ENCODE results near the gene SLC25A45. TPM values are rescaled to one million over a fixed set of nuclear protein-coding genes. Genes with fewer than 3 reads are reported as not detected.

SLC25A45 gene
- total RNA-seq, 1 experiment from 2014 or later: 1.1 TPM

DNA sequence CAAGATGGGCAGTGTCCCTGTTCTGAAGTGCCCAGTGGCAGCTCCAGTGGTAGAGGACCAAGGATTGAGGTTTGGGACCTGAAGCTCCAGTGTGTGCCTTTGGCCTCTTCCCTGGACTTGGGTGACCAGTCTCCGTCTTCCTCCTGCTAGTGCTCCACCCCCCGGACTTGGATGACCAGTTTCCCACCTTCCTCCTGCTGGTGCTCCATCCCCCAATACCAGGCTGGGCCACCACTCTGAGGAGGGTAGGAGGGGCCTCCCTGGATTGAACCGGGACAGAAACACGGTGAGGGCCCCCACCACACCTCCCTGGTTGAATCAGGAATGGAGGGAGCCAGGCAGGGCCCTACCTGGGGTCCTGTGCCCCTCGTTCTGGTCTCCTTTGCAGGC lies 29.2 kb upstream of the SLC25A45 start:
- H3K27me3 Mint-ChIP-seq (ENCODE audit: low read depth): peaks cover 4% of the 10 kb centered on the region

More for the DNA sequence above, 29.2 kb upstream of the SLC25A45 start:
- H3K14ac ChIP-seq (ENCODE audit: insufficient read depth, low read length): no peak overlapping the region
- H3K79me2 ChIP-seq (ENCODE audit: insufficient read depth, low read length): no peaks in the 10 kb centered on the region
- no peak overlapping the region for H2AK5ac ChIP-seq (ENCODE audit: insufficient read length, low read length)
- H4K8ac ChIP-seq (replicated peaks; ENCODE audit: insufficient read length, low read depth, low read length): no peak overlapping the region
- Mint-ChIP-seq H3K4me1 (peaks cover 11% of the 10 kb centered on the region in 2 experiments), H3K36me3 (ENCODE audit: insufficient read depth in 1 of 3, low read depth in 3 of 3) (peaks cover 3 to 30% (median 4%) of the 10 kb centered on the region in 3 experiments; a peak in 5 of 7 replicates), H3K4me3 (no peak overlapping the region), H3K27ac (no peak overlapping the region; a peak in 1 of 7 replicates), H3K9me3 (no peaks in the 10 kb centered on the region)
- no peak overlapping the region for H3K23ac ChIP-seq (ENCODE audit: insufficient read length, low read depth, low read length)
- no peak overlapping the region for H3K56ac ChIP-seq (ENCODE audit: insufficient read length, low read depth, low read length)
- no peak overlapping the region for H2BK15ac ChIP-seq (ENCODE audit: low read depth, low read length)
- H2BK120ac ChIP-seq (ENCODE audit: low read depth, low read length, poor library complexity, severe bottlenecking): no peak overlapping the region
- DNase-seq: no peak
- H2BK12ac ChIP-seq (ENCODE audit: insufficient read length, low read depth, low read length): no peak overlapping the region
- no peak overlapping the region for H4K91ac ChIP-seq (ENCODE audit: insufficient read length, low read depth, low read length)
- no peak overlapping the region for H4K5ac ChIP-seq (ENCODE audit: insufficient read length, low read depth, low read length)
- no peak overlapping the region for H3K9ac ChIP-seq (ENCODE audit: extremely low read depth, insufficient read length, low read length)
- no peak overlapping the region for H2BK20ac ChIP-seq (ENCODE audit: low read depth, low read length, poor library complexity, severe bottlenecking)
- H3K4me1 ChIP-seq (ENCODE audit: insufficient read depth, low read length): no peaks in the 10 kb centered on the region
- H3K18ac ChIP-seq (ENCODE audit: insufficient read length, low read depth, low read length): no peak overlapping the region
- no peaks in the 10 kb centered on the region for H3K23me2 ChIP-seq (ENCODE audit: insufficient read length, low read depth, low read length, poor library complexity, severe bottlenecking)
- H3K79me1 ChIP-seq (ENCODE audit: insufficient read depth, low read depth, low read length, poor library complexity, severe bottlenecking): no peaks in the 10 kb centered on the region
- H3K9me3 ChIP-seq (ENCODE audit: control insufficient read depth, low read depth, low read length): no peaks in the 10 kb centered on the region
- H2BK5ac ChIP-seq (ENCODE audit: insufficient read length, low read length): no peak overlapping the region
- no peaks in the 10 kb centered on the region for H4K20me1 ChIP-seq (ENCODE audit: control insufficient read depth, insufficient read depth, insufficient read length)
- H3T11ph ChIP-seq (ENCODE audit: low read length): no peak overlapping the region
- TF ChIP-seq, protein P1, sequence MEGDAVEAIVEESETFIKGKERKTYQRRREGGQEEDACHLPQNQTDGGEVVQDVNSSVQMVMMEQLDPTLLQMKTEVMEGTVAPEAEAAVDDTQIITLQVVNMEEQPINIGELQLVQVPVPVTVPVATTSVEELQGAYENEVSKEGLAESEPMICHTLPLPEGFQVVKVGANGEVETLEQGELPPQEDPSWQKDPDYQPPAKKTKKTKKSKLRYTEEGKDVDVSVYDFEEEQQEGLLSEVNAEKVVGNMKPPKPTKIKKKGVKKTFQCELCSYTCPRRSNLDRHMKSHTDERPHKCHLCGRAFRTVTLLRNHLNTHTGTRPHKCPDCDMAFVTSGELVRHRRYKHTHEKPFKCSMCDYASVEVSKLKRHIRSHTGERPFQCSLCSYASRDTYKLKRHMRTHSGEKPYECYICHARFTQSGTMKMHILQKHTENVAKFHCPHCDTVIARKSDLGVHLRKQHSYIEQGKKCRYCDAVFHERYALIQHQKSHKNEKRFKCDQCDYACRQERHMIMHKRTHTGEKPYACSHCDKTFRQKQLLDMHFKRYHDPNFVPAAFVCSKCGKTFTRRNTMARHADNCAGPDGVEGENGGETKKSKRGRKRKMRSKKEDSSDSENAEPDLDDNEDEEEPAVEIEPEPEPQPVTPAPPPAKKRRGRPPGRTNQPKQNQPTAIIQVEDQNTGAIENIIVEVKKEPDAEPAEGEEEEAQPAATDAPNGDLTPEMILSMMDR (conservative IDR thresholded peaks at IDR 0.05): no peak
- H3K27me3 ChIP-seq (ENCODE audit: insufficient read depth, low read length): no peaks in the 10 kb centered on the region
- H3K27ac ChIP-seq (ENCODE audit: insufficient read length, low read depth, low read length): no peak overlapping the region
- no peak overlapping the region for H2AFZ ChIP-seq (ENCODE audit: low read length)
- no CpG with 5 or more reads among the region's 5 CpGs for WGBS (ENCODE audit: extremely low coverage, insufficient read length, low lambda C conversion rate)
- H3K4me2 ChIP-seq (ENCODE audit: insufficient read depth, insufficient read length, low read length): no peak overlapping the region
- no peak overlapping the region for H3K4ac ChIP-seq (ENCODE audit: low read depth, low read length)

All from H9 (cell line).